ENCODE data around the gene MAP2K5. TPM values are rescaled to one million over a fixed set of nuclear protein-coding genes. Genes with fewer than 3 reads are reported as not detected.

MAP2K5 gene
- polyA plus RNA-seq, 1 donor from 2014 or later, result 12.1 TPM

- no peak overlapping the region for H3K4me3 ChIP-seq (ENCODE audit: low read length)
- H3K27ac ChIP-seq (ENCODE audit: low read length), result no peak overlapping the region
- no peaks in the 10 kb centered on the region for H3K79me2 ChIP-seq (replicated peaks; ENCODE audit: insufficient read depth, low read length)
- no peaks in the 10 kb centered on the region for H3F3A ChIP-seq (ENCODE audit: insufficient read depth, low read length, poor library complexity, severe bottlenecking)
- no peaks in the 10 kb centered on the region for H3K27me3 ChIP-seq (ENCODE audit: insufficient read depth, low read depth, low read length)
- H3K9ac ChIP-seq (ENCODE audit: low read length), result no peak overlapping the region
- no peaks in the 10 kb centered on the region for H3K36me3 ChIP-seq (ENCODE audit: insufficient read depth, low read length)
- no peaks in the 10 kb centered on the region for H3K9me2 ChIP-seq (ENCODE audit: insufficient read depth, low read length)
- H2AFZ ChIP-seq (ENCODE audit: low read depth, low read length), result no peak overlapping the region
- H4K20me1 ChIP-seq (ENCODE audit: insufficient read depth), result no peaks in the 10 kb centered on the region
- no peak for TF ChIP-seq POLR2AphosphoS5 (IDR thresholded peaks at IDR 0.05)
- TF ChIP-seq SMC3 (conservative IDR thresholded peaks at IDR 0.05; ENCODE audit: poor library complexity), result no peak
- TF ChIP-seq MXI1 (conservative IDR thresholded peaks at IDR 0.05; ENCODE audit: poor library complexity, severe bottlenecking), result no peak
- H3K9me3 ChIP-seq (ENCODE audit: low read length), result no peaks in the 10 kb centered on the region
- no peak overlapping the region for H3K4me2 ChIP-seq (ENCODE audit: low read length)
Observed at GRCh38 chr15:67569668-67570067, 27.2 kb downstream of the MAP2K5 start.

DNA sequence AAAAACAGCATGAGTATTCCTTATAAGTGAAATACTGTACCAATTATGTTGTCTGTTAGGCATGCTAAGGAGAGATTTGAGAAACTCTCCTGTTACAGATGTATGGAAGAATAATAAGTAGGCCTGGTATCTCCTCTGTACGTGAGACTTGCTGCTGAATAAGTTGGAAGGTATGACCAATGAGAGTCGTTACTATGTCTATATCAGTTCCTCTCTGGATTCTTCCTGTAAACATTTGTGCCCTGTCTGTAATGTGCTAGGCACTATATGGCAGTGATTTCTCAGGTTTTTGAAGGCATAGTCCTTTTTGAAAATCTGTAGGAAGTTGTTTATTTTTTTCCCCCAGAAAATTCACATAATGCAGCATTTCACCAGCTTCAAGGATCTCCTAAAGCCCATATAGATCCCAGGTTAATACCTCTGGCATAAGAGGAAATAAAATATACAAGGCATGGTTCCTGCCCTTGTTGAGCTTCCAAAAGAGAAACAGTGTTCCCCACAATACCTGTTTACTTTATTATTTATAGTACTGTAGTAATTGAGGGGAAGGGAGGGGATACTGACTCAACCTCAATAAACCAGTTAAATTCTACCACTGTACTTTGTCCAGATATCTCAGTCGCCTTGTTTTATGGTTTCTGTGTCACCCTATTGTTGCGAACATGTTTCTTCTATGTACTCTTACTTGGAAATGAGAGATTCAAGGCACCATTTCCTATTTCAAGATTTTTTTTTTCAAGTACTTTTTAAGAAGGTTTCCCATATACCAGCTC is 28.6 kb downstream of the MAP2K5 start:
- Histone ChIP-seq H4K20me1 (ENCODE audit: insufficient read depth) (no peaks in the 10 kb centered on the region), H3K4me2 (ENCODE audit: low read length) (no peak overlapping the region), H3K9ac (ENCODE audit: low read length) (no peak overlapping the region), H3K27ac (ENCODE audit: low read length) (no peak overlapping the region), H3K27me3 (ENCODE audit: insufficient read depth, low read depth, low read length) (no peaks in the 10 kb centered on the region), H2AFZ (ENCODE audit: low read depth, low read length) (no peak overlapping the region), H3K9me2 (ENCODE audit: insufficient read depth, low read length) (no peaks in the 10 kb centered on the region), H3F3A (ENCODE audit: insufficient read depth, low read length, poor library complexity, severe bottlenecking) (no peaks in the 10 kb centered on the region), H3K79me2 (replicated peaks; ENCODE audit: insufficient read depth, low read length) (no peaks in the 10 kb centered on the region), H3K9me3 (ENCODE audit: low read length) (no peaks in the 10 kb centered on the region), H3K36me3 (ENCODE audit: insufficient read depth, low read length) (no peaks in the 10 kb centered on the region), H3K4me3 (ENCODE audit: low read length) (no peak overlapping the region)
- TF ChIP-seq, protein P1, sequence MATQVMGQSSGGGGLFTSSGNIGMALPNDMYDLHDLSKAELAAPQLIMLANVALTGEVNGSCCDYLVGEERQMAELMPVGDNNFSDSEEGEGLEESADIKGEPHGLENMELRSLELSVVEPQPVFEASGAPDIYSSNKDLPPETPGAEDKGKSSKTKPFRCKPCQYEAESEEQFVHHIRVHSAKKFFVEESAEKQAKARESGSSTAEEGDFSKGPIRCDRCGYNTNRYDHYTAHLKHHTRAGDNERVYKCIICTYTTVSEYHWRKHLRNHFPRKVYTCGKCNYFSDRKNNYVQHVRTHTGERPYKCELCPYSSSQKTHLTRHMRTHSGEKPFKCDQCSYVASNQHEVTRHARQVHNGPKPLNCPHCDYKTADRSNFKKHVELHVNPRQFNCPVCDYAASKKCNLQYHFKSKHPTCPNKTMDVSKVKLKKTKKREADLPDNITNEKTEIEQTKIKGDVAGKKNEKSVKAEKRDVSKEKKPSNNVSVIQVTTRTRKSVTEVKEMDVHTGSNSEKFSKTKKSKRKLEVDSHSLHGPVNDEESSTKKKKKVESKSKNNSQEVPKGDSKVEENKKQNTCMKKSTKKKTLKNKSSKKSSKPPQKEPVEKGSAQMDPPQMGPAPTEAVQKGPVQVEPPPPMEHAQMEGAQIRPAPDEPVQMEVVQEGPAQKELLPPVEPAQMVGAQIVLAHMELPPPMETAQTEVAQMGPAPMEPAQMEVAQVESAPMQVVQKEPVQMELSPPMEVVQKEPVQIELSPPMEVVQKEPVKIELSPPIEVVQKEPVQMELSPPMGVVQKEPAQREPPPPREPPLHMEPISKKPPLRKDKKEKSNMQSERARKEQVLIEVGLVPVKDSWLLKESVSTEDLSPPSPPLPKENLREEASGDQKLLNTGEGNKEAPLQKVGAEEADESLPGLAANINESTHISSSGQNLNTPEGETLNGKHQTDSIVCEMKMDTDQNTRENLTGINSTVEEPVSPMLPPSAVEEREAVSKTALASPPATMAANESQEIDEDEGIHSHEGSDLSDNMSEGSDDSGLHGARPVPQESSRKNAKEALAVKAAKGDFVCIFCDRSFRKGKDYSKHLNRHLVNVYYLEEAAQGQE (IDR thresholded peaks at IDR 0.05; ENCODE audit: borderline replicate concordance), result no peak
- TF ChIP-seq CTCF (IDR thresholded peaks at IDR 0.05; ENCODE audit: poor library complexity, severe bottlenecking) (no peak), EZH2 (IDR thresholded peaks at IDR 0.05; ENCODE audit: borderline replicate concordance, insufficient read depth, low read length, poor library complexity, severe bottlenecking) (no peak), EP300 (conservative IDR thresholded peaks at IDR 0.05; ENCODE audit: poor library complexity, severe bottlenecking) (no peak), SMC3 (conservative IDR thresholded peaks at IDR 0.05; ENCODE audit: poor library complexity) (no peak), RAD21 (conservative IDR thresholded peaks at IDR 0.05) (no peak), TAF1 (IDR thresholded peaks at IDR 0.05; ENCODE audit: low read depth) (no peak), MXI1 (conservative IDR thresholded peaks at IDR 0.05; ENCODE audit: poor library complexity, severe bottlenecking) (no peak), POLR2AphosphoS5 (IDR thresholded peaks at IDR 0.05) (no peak)
